ENCODE data around the gene WASHC4.
"Not testable (repeated sequence)": the region's sequence is repeated elsewhere in the genome, so short reads cannot be mapped to it uniquely, and the experiment has no call there.

WASHC4 gene

GRCh38 chr12:105085501-105085900 lies 22.0 kb upstream of the WASHC4 start:
- no peak for DNase-seq
- in situ Hi-C loops (cut with MboI; ENCODE audit: low pct_unique_long_range_greater_than_20kb, low sequenced_read_pairs), result no loop called here

GRCh38 chr12:105089817-105090216 lies 17.7 kb upstream of the WASHC4 start:
- in situ Hi-C loops (cut with MboI; ENCODE audit: low pct_unique_long_range_greater_than_20kb, low sequenced_read_pairs), result no loop called here
- DNase-seq, result no peak

- DNase-seq, result no peak
- in situ Hi-C loops (cut with MboI; ENCODE audit: low pct_unique_long_range_greater_than_20kb, low sequenced_read_pairs), result no loop called here
Observed at GRCh38 chr12:105090361-105090760, 17.2 kb upstream of the WASHC4 start.

- in situ Hi-C loops (cut with MboI; ENCODE audit: low pct_unique_long_range_greater_than_20kb, low sequenced_read_pairs), result no loop called here
- no peak for DNase-seq
Observed at GRCh38 chr12:105091476-105092206, 15.9 kb upstream of the WASHC4 start.

GRCh38 chr12:105092336-105092735 lies 15.2 kb upstream of the WASHC4 start:
- in situ Hi-C loops (cut with MboI; ENCODE audit: low pct_unique_long_range_greater_than_20kb, low sequenced_read_pairs), result no loop called here
- DNase-seq, result no peak

GRCh38 chr12:105095338-105095737 lies 12.2 kb upstream of the WASHC4 start:
- peak; percentile 24 for DNase-seq
- in situ Hi-C loops (cut with MboI; ENCODE audit: low pct_unique_long_range_greater_than_20kb, low sequenced_read_pairs), result not testable (repeated sequence)

- DNase-seq, result peak; percentile 61
- in situ Hi-C loops (cut with MboI; ENCODE audit: low pct_unique_long_range_greater_than_20kb, low sequenced_read_pairs), result no loop called here
Observed at GRCh38 chr12:105099356-105099755, 8.2 kb upstream of the WASHC4 start.

- no peak for DNase-seq
Observed at GRCh38 chr12:105100207-105100985, 7.1 kb upstream of the WASHC4 start.

GRCh38 chr12:105100998-105101397 lies 6.5 kb upstream of the WASHC4 start:
- in situ Hi-C loops (cut with MboI; ENCODE audit: low pct_unique_long_range_greater_than_20kb, low sequenced_read_pairs), result no loop called here
- no peak for DNase-seq

More at GRCh38 chr12:105100207-105100985, 7.1 kb upstream of the WASHC4 start:
- in situ Hi-C loops (cut with MboI; ENCODE audit: low pct_unique_long_range_greater_than_20kb, low sequenced_read_pairs), result no loop called here

GRCh38 chr12:105102673-105103072 lies 4.9 kb upstream of the WASHC4 start:
- in situ Hi-C loops (cut with MboI; ENCODE audit: low pct_unique_long_range_greater_than_20kb, low sequenced_read_pairs), result no loop called here
- no peak for DNase-seq

GRCh38 chr12:105104762-105105161 lies 2.8 kb upstream of the WASHC4 start:
- in situ Hi-C loops (cut with MboI; ENCODE audit: low pct_unique_long_range_greater_than_20kb, low sequenced_read_pairs), result no loop called here
- no peak for DNase-seq

- in situ Hi-C loops (cut with MboI; ENCODE audit: low pct_unique_long_range_greater_than_20kb, low sequenced_read_pairs), result no loop called here
- DNase-seq, result peak; percentile 14
Observed at GRCh38 chr12:105106621-105107020, 910 bp upstream of the WASHC4 start.

GRCh38 chr12:105107171-105107493 lies 399 bp upstream of the WASHC4 start:
- in situ Hi-C loops (cut with MboI; ENCODE audit: low pct_unique_long_range_greater_than_20kb, low sequenced_read_pairs), result no loop called here
- DNase-seq, result no peak

- DNase-seq, result peak; percentile 42
- in situ Hi-C loops (cut with MboI; ENCODE audit: low pct_unique_long_range_greater_than_20kb, low sequenced_read_pairs), result no loop called here
Observed at GRCh38 chr12:105109465-105110212, 2.1 kb downstream of the WASHC4 start.

- in situ Hi-C loops (cut with MboI; ENCODE audit: low pct_unique_long_range_greater_than_20kb, low sequenced_read_pairs), result no loop called here
- no peak for DNase-seq
Observed at GRCh38 chr12:105110851-105111250, 3.3 kb downstream of the WASHC4 start.

GRCh38 chr12:105113094-105113493 lies 5.6 kb downstream of the WASHC4 start:
- in situ Hi-C loops (cut with MboI; ENCODE audit: low pct_unique_long_range_greater_than_20kb, low sequenced_read_pairs), result no loop called here
- no peak for DNase-seq

- DNase-seq, result no peak
- in situ Hi-C loops (cut with MboI; ENCODE audit: low pct_unique_long_range_greater_than_20kb, low sequenced_read_pairs), result no loop called here
Observed at GRCh38 chr12:105116969-105117368, 9.4 kb downstream of the WASHC4 start.

GRCh38 chr12:105120551-105120950 lies 13.0 kb downstream of the WASHC4 start:
- in situ Hi-C loops (cut with MboI; ENCODE audit: low pct_unique_long_range_greater_than_20kb, low sequenced_read_pairs), result no loop called here
- no peak for DNase-seq

GRCh38 chr12:105138248-105138647 lies 30.7 kb downstream of the WASHC4 start:
- in situ Hi-C loops (cut with MboI; ENCODE audit: low pct_unique_long_range_greater_than_20kb, low sequenced_read_pairs), result no loop called here
- no peak for DNase-seq

- in situ Hi-C loops (cut with MboI; ENCODE audit: low pct_unique_long_range_greater_than_20kb, low sequenced_read_pairs), result no loop called here
- no peak for DNase-seq
Observed at GRCh38 chr12:105141320-105141922, 33.9 kb downstream of the WASHC4 start.

Data from KBM-7 (cell line).